CD14-positive monocyte (primary cell): ENCODE data around the gene PSPN. TPM values are rescaled to one million over a fixed set of nuclear protein-coding genes. Genes with fewer than 3 reads are reported as not detected.

Source experiments
- DNase-seq, 3 donors: peaks; one replicate each; pipeline ENCODE4 v3.0.0-alpha.2; 2011 to 2022
- H2AFZ ChIP-seq: 2 replicates; pipeline ENCODE4 v1.6.0; 2012; ENCODE audit warnings: mild to moderate bottlenecking, low read depth, low read length, inconsistent platforms; ENCODE audit not compliant: insufficient read depth, poor library complexity, severe bottlenecking
- H3K27ac ChIP-seq, 2 donors: 1 replicate in 1 of 2; 2 replicates in 1 of 2; pipeline ENCODE4 v1.5.1; 2012 to 2013; ENCODE audit warnings: low read length in 2 of 2, control low read depth in 1 of 2, inconsistent platforms in 1 of 2, low read depth in 1 of 2, mild to moderate bottlenecking in 1 of 2
- H3K27me3 ChIP-seq, 2 donors: one replicate each; pipeline versions ENCODE4 v1.6.0 to v1.6.1; 2011 to 2013; ENCODE audit warnings: low read length in 2 of 2; ENCODE audit not compliant: control insufficient read depth in 2 of 2, insufficient read depth in 2 of 2
- H3K36me3 ChIP-seq, 2 donors: replicated peaks in 1 of 2; 1 replicate in 1 of 2; 2 replicates in 1 of 2; pipeline versions ENCODE4 v1.5.1 to v1.6.1; 2012 to 2013; ENCODE audit warnings: low read length in 2 of 2, control low read depth in 1 of 2, inconsistent platforms in 1 of 2, mild to moderate bottlenecking in 1 of 2; ENCODE audit not compliant: insufficient read depth in 2 of 2, control insufficient read depth in 1 of 2
- H3K4me1 ChIP-seq, 2 donors: 1 replicate in 1 of 2; 2 replicates in 1 of 2; pipeline versions ENCODE4 v1.5.1 to v1.6.1; 2012 to 2013; ENCODE audit warnings: low read length in 2 of 2, control low read depth in 1 of 2, inconsistent platforms in 1 of 2, mild to moderate bottlenecking in 1 of 2, moderate library complexity in 1 of 2; ENCODE audit not compliant: insufficient read depth in 2 of 2, control insufficient read depth in 1 of 2
- H3K4me2 ChIP-seq: replicated peaks from 2 replicates; pipeline ENCODE3; 2012; ENCODE audit warnings: low read length, moderate library complexity, mild to moderate bottlenecking; ENCODE audit not compliant: poor library complexity, severe bottlenecking; ENCODE audit errors: extremely low read depth
- H3K4me3 ChIP-seq, 3 experiments: fragments of 200-600 bp in 1 of 3; sonication (generic) in 1 of 3; replicated peaks in 1 of 3; 1 replicate in 2 of 3; 2 replicates in 1 of 3; pipeline ENCODE4 v1.5.1; 2011 to 2013; ENCODE audit warnings: low read length in 3 of 3, mild to moderate bottlenecking in 3 of 3, control low read depth in 2 of 3, low read depth in 2 of 3, inconsistent platforms in 1 of 3, moderate library complexity in 1 of 3
- H3K79me2 ChIP-seq: 2 replicates; pipeline ENCODE4 v1.6.0; 2012; ENCODE audit warnings: mild to moderate bottlenecking, control low read depth, inconsistent platforms, low read length, moderate library complexity; ENCODE audit not compliant: insufficient read depth
- H3K9ac ChIP-seq: 2 replicates; pipeline ENCODE4 v1.6.0; 2017; ENCODE audit warnings: low read length, mild to moderate bottlenecking; ENCODE audit not compliant: insufficient read depth, poor library complexity, severe bottlenecking
- H3K9me3 ChIP-seq, 2 donors: replicated peaks in 1 of 2; 1 replicate in 1 of 2; 2 replicates in 1 of 2; pipeline versions ENCODE4 v1.5.1 to v1.6.1; 2012 to 2013; ENCODE audit warnings: low read length in 2 of 2, control low read depth in 1 of 2; ENCODE audit not compliant: control insufficient read depth in 1 of 2, insufficient read depth in 1 of 2
- H4K20me1 ChIP-seq: 2 replicates; pipeline ENCODE4 v1.6.0; 2012; ENCODE audit warnings: mild to moderate bottlenecking, low read length, control low read depth, moderate library complexity; ENCODE audit not compliant: insufficient read depth
- H3K27ac Mint-ChIP-seq, 7 donors: one replicate each; pipeline ENCODE4 v1.8.0; 2020; ENCODE audit warnings: mild to moderate bottlenecking in 7 of 7, mixed read lengths in 7 of 7, moderate library complexity in 6 of 7, inconsistent platforms in 2 of 7
- H3K27me3 Mint-ChIP-seq, 3 donors: one replicate each; pipeline ENCODE4 v1.8.0; 2021 to 2022; ENCODE audit warnings: low read depth in 3 of 3, mild to moderate bottlenecking in 3 of 3, mixed read lengths in 3 of 3, moderate library complexity in 3 of 3, inconsistent platforms in 1 of 3
- H3K36me3 Mint-ChIP-seq, 2 donors: one replicate each; pipeline ENCODE4 v1.8.0; 2020; ENCODE audit warnings: mixed read lengths in 2 of 2, inconsistent platforms in 1 of 2, mild to moderate bottlenecking in 1 of 2
- H3K4me1 Mint-ChIP-seq: one replicate; pipeline ENCODE4 v1.8.0; 2020; ENCODE audit warnings: mild to moderate bottlenecking, mixed read lengths
- H3K4me3 Mint-ChIP-seq, 2 donors: one replicate each; pipeline ENCODE4 v1.8.0; 2020; ENCODE audit warnings: mild to moderate bottlenecking in 2 of 2, mixed read lengths in 2 of 2, moderate library complexity in 1 of 2
- H3K9me3 Mint-ChIP-seq, 7 donors: one replicate each; pipeline ENCODE4 v1.8.0; 2020 to 2022; ENCODE audit warnings: mixed read lengths in 7 of 7, mild to moderate bottlenecking in 6 of 7, moderate library complexity in 6 of 7, inconsistent platforms in 2 of 7
- WGBS: methylation state at CpG from one replicate; pipeline ENCODE4 v1.1.5; 2013; ENCODE audit warnings: missing lambda C conversion rate; ENCODE audit not compliant: insufficient coverage; 5-methylcytosine and 5-hydroxymethylcytosine counted together
- intact Hi-C, 2 donors: fragments of 100-400 bp; cut with micrococcal nuclease; formaldehyde crosslinking; loops; one replicate each; pipeline versions ENCODE4 v1.15.0 to v1.15.1; 2023
- polyA plus RNA-seq, 3 donors: library from polyadenylated mRNA; depleted of rRNA in 1 of 3; unstranded in 2 of 3; stranded (reverse) in 1 of 3; fragments of 300-500 nt in 2 of 3; fragments of >200 nt in 1 of 3; fragmentation: Illumina TruSeq in 2 of 3; gene quantifications; 1 replicate in 2 of 3; 2 replicates in 1 of 3; pipeline ENCODE4 v1.2.3, GENCODE V29; 2012 to 2021
- TF ChIP-seq, protein P1 (sequence below): fragments of 200-600 bp; IDR thresholded peaks from one replicate; pipeline ENCODE4 v1.8.0; 2022; ENCODE audit warnings: antibody characterized with exemption, mild to moderate bottlenecking

PSPN gene
- polyA plus RNA-seq, 3 donors = 0.10 to 0.19 (median 0.13) TPM

DNA sequence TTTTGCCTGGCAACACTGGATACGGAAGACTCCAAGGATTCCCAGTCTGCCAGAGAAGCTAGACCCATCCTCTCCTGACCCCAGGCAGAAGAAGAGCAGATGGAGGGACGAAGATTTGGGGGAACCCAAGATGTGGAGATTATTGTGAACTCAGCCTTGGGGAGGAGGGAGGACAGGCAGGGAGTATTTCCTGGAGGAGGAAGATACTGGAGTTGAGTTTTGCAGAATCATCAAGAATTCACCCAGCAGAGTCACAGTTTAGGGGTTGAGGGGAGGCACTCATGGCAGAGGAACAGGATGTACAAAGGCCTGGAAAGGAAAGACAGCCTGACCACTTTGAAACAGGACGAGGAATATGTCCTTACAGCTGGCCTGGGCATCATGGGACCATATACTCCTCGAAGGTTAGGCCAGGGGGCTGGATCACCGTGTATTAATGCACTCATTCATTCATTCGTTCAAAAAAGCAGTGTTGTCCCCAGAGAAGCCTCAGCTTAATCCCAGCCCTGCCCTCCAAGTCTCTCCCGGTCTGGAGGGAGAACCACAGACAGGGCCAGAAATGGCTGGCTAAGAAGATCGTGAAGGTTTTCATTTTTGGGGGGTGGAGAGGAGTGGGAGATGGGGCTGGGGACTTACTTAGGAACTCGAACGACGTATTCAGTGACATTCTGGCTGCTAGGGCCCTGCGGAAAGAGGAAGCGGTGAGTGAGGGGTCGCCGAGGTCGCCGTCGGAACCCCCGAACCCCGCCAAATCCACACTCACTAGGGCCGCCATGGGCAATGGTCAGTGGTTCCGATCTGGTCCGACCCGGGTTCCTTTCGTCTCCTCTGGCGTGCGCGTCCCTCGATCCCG is 16.7 kb upstream of the PSPN start:
- Histone ChIP-seq H3K9ac (peak overlapping the region; percentile 93), H3K9me3 (no peaks in the 10 kb centered on the region), H3K79me2 (peaks cover 28% of the 10 kb centered on the region), H4K20me1 (no peaks in the 10 kb centered on the region), H3K4me1 (peaks cover 14 to 22% of the 10 kb centered on the region in 2 donors), H3K4me3 (peak overlapping the region; percentile 48 to 86 (median 62)), H3K4me2 (peak overlapping the region; percentile 90), H3K36me3 (peaks cover 26 to 39% of the 10 kb centered on the region in 2 donors), H3K27ac (peak overlapping the region; percentile 91 to 92), H2AFZ (peak overlapping the region; percentile 98), H3K27me3 (no peaks in the 10 kb centered on the region)
- H3K36me3 Mint-ChIP-seq = peaks cover 25 to 44% of the 10 kb centered on the region in 2 donors
- H3K4me3 Mint-ChIP-seq = peak overlapping the region; percentile 89 to 94
- no peak for DNase-seq
- intact Hi-C loops = loop anchor here in 1 of 2 donors (2.0 kb wide), 1 partner anchor 20 kb away; the partner anchor contains the start of gene ALKBH7
- H3K9me3 Mint-ChIP-seq = no peaks in the 10 kb centered on the region
- H3K4me1 Mint-ChIP-seq = peaks cover 19% of the 10 kb centered on the region
- peak overlapping the region; percentile 96 to 99 (median 97) for H3K27ac Mint-ChIP-seq
- TF ChIP-seq, protein P1, sequence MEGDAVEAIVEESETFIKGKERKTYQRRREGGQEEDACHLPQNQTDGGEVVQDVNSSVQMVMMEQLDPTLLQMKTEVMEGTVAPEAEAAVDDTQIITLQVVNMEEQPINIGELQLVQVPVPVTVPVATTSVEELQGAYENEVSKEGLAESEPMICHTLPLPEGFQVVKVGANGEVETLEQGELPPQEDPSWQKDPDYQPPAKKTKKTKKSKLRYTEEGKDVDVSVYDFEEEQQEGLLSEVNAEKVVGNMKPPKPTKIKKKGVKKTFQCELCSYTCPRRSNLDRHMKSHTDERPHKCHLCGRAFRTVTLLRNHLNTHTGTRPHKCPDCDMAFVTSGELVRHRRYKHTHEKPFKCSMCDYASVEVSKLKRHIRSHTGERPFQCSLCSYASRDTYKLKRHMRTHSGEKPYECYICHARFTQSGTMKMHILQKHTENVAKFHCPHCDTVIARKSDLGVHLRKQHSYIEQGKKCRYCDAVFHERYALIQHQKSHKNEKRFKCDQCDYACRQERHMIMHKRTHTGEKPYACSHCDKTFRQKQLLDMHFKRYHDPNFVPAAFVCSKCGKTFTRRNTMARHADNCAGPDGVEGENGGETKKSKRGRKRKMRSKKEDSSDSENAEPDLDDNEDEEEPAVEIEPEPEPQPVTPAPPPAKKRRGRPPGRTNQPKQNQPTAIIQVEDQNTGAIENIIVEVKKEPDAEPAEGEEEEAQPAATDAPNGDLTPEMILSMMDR = no peak
- WGBS = 4% methylated on average over 24 of the region's 30 CpGs
- peaks cover 0 to 6% (median 3%) of the 10 kb centered on the region in 3 donors for H3K27me3 Mint-ChIP-seq

DNA sequence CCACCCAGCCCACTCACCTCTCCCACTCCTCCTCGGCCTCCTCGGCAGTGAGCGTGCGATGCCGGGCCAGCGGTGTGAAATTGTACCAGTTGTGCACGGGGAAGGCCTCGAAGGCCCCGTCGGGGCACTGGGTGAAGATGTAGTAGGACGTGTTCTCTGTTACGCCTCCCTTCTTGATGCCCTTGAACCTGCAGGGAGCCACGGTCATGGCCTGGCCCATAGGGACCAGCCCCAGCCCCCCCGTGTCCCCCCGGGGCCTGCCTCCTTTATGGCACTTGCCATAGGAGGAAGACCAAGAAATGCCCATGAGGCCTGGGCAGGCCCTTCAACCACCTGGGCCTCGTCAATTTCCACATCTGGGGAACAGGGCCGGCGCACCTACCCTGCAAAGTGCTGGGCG is 11.6 kb upstream of the PSPN start:
- no peak overlapping the region for H3K9ac ChIP-seq
- Mint-ChIP-seq H3K36me3 (peaks cover 56 to 92% of the 10 kb centered on the region in 2 donors), H3K4me1 (peaks cover 10% of the 10 kb centered on the region), H3K27me3 (peaks cover 0 to 3% (median 0%) of the 10 kb centered on the region in 3 donors), H3K9me3 (peaks cover 0 to 1% (median 0%) of the 10 kb centered on the region in 7 donors), H3K27ac (peak overlapping the region in 1 of 7 donors; percentile 10), H3K4me3 (no peak overlapping the region)
- peaks cover 4 to 9% of the 10 kb centered on the region in 2 donors for H3K4me1 ChIP-seq
- H3K27me3 ChIP-seq = no peaks in the 10 kb centered on the region
- H3K4me2 ChIP-seq = no peak overlapping the region
- intact Hi-C loops = no loop called here
- no peak overlapping the region for H2AFZ ChIP-seq
- peaks cover 25% of the 10 kb centered on the region for H3K79me2 ChIP-seq
- no peaks in the 10 kb centered on the region for H3K9me3 ChIP-seq
- TF ChIP-seq, protein P1 = no peak
- H3K27ac ChIP-seq = no peak overlapping the region
- no peak for DNase-seq
- WGBS = 96% methylated on average over 8 of the region's 19 CpGs
- H3K36me3 ChIP-seq = peaks cover 66 to 88% of the 10 kb centered on the region in 2 donors
- no peak overlapping the region for H3K4me3 ChIP-seq
- no peaks in the 10 kb centered on the region for H4K20me1 ChIP-seq
